22Rv1 (cell line): Measurements from ENCODE around the gene FBXL3.

Source experiments
- ZFX ChIP-seq: fragments of 450-650 bp; IDR thresholded peaks from 2 replicates; pipeline ENCODE4 v1.6.1; 2017; ENCODE audit warnings: antibody characterized with exemption, borderline replicate concordance
- TF ChIP-seq, protein P1 (sequence below): fragments of 450-650 bp; IDR thresholded peaks from 2 replicates; pipeline ENCODE4 v1.5.1; 2017; ENCODE audit warnings: mild to moderate bottlenecking

GRCh38 chr13:76993473-76993872, 33.5 kb downstream of the FBXL3 start:
- TF ChIP-seq, protein P1, sequence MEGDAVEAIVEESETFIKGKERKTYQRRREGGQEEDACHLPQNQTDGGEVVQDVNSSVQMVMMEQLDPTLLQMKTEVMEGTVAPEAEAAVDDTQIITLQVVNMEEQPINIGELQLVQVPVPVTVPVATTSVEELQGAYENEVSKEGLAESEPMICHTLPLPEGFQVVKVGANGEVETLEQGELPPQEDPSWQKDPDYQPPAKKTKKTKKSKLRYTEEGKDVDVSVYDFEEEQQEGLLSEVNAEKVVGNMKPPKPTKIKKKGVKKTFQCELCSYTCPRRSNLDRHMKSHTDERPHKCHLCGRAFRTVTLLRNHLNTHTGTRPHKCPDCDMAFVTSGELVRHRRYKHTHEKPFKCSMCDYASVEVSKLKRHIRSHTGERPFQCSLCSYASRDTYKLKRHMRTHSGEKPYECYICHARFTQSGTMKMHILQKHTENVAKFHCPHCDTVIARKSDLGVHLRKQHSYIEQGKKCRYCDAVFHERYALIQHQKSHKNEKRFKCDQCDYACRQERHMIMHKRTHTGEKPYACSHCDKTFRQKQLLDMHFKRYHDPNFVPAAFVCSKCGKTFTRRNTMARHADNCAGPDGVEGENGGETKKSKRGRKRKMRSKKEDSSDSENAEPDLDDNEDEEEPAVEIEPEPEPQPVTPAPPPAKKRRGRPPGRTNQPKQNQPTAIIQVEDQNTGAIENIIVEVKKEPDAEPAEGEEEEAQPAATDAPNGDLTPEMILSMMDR = no peak
- TF ChIP-seq ZFX = no peak
